ENCODE measurements around the gene SLC38A11. TPM values are rescaled to one million over a fixed set of nuclear protein-coding genes. Genes with fewer than 3 reads are reported as not detected.
"Not testable (repeated sequence)": the region's sequence is repeated elsewhere in the genome, so short reads cannot be mapped to it uniquely, and the experiment has no call there.

SLC38A11 gene
- polyA plus RNA-seq (2013, experiment 1 of 2) = not detected
- not detected for polyA plus RNA-seq (2013, experiment 2 of 2)

- Histone ChIP-seq H3K36me3 (ENCODE audit: insufficient read depth, low read length) (no peaks in the 10 kb centered on the region), H3K4me3 (ENCODE audit: low read length) (no peak within 1 kb of the TSS), H3K9ac (ENCODE audit: low read depth, low read length) (no peak within 1 kb of the TSS), H3K9me3 (ENCODE audit: insufficient read depth, low read depth, low read length) (no peaks in the 10 kb centered on the region), H3K4me1 (ENCODE audit: insufficient read depth, low read length) (no peaks in the 10 kb centered on the region), H3K27ac (ENCODE audit: low read depth, low read length) (no peak within 1 kb of the TSS), H3K27me3 (ENCODE audit: insufficient read depth, low read length) (no peaks in the 10 kb centered on the region)
- WGBS = 75% methylated on average over 33 of the region's 34 CpGs
Measured at GRCh38 chr2:164954954-164955701, at the start of gene SLC38A11. Gene SLC38A11, minus strand, starts transcription at chr2:164955525. Its CDS starts 278 bp downstream, at chr2:164955247.

DNA sequence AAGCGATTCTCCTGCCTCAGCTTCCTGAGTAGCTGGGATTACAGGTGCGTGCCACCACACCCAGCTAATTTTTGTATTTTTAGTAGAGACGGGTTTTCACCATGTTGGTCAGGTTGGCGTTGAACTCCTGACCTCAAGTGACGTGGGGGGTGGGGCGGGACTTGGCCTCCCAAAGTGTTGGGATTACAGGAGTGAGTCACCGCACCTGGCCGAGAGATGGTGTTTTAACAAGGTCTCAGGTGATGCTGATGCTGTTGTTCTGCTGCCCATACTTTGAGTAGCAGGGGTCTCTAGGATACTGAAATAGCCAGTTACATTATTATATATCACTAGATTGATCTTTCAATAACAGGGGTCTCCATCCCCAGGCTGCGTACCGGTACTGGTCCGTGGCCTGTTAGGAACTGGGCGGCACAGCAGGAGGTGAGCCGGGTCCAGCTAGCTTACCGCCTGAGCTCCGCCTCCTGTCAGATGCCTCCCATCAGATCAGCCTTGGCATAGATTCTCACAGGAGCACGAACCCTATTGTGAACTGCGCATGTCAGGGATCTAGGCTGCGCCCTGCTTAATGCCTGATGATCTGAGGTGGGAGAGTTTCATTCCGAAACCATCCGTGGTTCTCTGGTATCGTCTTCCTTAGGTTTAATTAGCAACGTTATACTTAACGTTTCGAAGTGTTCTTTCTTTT, 48.3 kb upstream of the SLC38A11 start:
- no peaks in the 10 kb centered on the region for H3K9me3 ChIP-seq (ENCODE audit: insufficient read depth, low read depth, low read length)
- H3K4me1 ChIP-seq (ENCODE audit: insufficient read depth, low read length) = no peaks in the 10 kb centered on the region
- no peak overlapping the region for H3K4me3 ChIP-seq (ENCODE audit: low read length)
- H3K27ac ChIP-seq (ENCODE audit: low read depth, low read length) = no peak overlapping the region
- H3K9ac ChIP-seq (ENCODE audit: low read depth, low read length) = no peak overlapping the region
- no peaks in the 10 kb centered on the region for H3K36me3 ChIP-seq (ENCODE audit: insufficient read depth, low read length)
- WGBS = 91% methylated on average over 24 of the region's 24 CpGs
- no peaks in the 10 kb centered on the region for H3K27me3 ChIP-seq (ENCODE audit: insufficient read depth, low read length)

DNA sequence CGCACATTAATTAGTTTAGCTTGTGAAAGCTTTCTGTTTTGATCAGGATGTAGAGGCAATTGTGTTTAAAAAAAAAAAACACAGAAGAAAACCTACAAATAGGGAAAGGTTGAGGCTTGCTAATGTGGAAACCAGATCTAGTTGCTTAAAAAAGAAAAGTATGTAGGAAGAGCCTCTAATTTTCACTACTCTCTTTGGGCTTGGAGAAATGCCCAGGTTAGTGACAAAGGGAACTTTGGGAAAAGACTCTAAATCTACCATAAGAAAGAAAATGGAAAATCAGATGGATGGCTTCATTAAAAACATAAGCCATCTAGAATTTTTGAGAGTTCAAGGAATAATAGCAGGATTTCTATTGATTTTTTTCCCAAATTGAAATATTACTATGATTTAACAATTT, 47.3 kb upstream of the SLC38A11 start:
- Histone ChIP-seq H3K4me1 (ENCODE audit: insufficient read depth, low read length) (no peaks in the 10 kb centered on the region), H3K27me3 (ENCODE audit: insufficient read depth, low read length) (no peaks in the 10 kb centered on the region), H3K4me3 (ENCODE audit: low read length) (no peak overlapping the region), H3K9me3 (ENCODE audit: insufficient read depth, low read depth, low read length) (no peaks in the 10 kb centered on the region), H3K36me3 (ENCODE audit: insufficient read depth, low read length) (no peaks in the 10 kb centered on the region), H3K9ac (ENCODE audit: low read depth, low read length) (no peak overlapping the region), H3K27ac (ENCODE audit: low read depth, low read length) (no peak overlapping the region)
- WGBS = no CpG with 5 or more reads among the region's 1 CpG

GRCh38 chr2:164994664-164995299, 39.5 kb upstream of the SLC38A11 start:
- H3K9me3 ChIP-seq (ENCODE audit: insufficient read depth, low read depth, low read length); H3K27me3 ChIP-seq (ENCODE audit: insufficient read depth, low read length); H3K27ac ChIP-seq (ENCODE audit: low read depth, low read length); H3K4me1 ChIP-seq (ENCODE audit: insufficient read depth, low read length); H3K4me3 ChIP-seq (ENCODE audit: low read length); H3K36me3 ChIP-seq (ENCODE audit: insufficient read depth, low read length); H3K9ac ChIP-seq (ENCODE audit: low read depth, low read length): not testable (repeated sequence)
- 96% methylated on average over 43 of the region's 43 CpGs for WGBS

- Histone ChIP-seq H3K27ac (ENCODE audit: low read depth, low read length) (no peak overlapping the region), H3K4me3 (ENCODE audit: low read length) (no peak overlapping the region)
- WGBS = 94% methylated on average over 19 of the region's 19 CpGs
Measured at GRCh38 chr2:164993287-164994016, 38.1 kb upstream of the SLC38A11 start.

DNA sequence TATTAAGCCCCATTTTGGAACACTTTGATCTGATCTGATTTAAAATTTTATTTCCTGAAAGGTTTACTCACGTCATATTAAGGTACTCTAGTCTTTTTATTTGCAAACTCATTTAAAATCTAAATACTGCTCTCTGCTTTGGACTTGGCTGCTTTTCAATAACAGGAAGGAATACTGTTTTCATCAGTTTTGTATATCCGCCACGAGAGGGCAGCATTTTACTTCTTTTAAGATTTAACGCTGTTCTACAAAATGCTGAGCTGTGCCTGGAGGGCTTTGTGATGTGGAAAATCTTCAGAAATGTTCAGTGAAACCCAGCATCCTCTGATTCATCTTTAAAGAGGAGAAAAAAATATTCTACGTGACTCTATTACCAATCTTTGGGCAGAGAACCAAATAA, 37.5 kb upstream of the SLC38A11 start:
- Histone ChIP-seq H3K9ac (ENCODE audit: low read depth, low read length) (no peak overlapping the region), H3K36me3 (ENCODE audit: insufficient read depth, low read length) (no peaks in the 10 kb centered on the region), H3K4me3 (ENCODE audit: low read length) (no peak overlapping the region), H3K9me3 (ENCODE audit: insufficient read depth, low read depth, low read length) (no peaks in the 10 kb centered on the region), H3K27me3 (ENCODE audit: insufficient read depth, low read length) (no peaks in the 10 kb centered on the region), H3K4me1 (ENCODE audit: insufficient read depth, low read length) (no peaks in the 10 kb centered on the region), H3K27ac (ENCODE audit: low read depth, low read length) (no peak overlapping the region)
- WGBS = 12% methylated on average over 5 of the region's 5 CpGs

More at GRCh38 chr2:164993287-164994016, 38.1 kb upstream of the SLC38A11 start:
- Histone ChIP-seq H3K9me3 (ENCODE audit: insufficient read depth, low read depth, low read length) (no peaks in the 10 kb centered on the region), H3K4me1 (ENCODE audit: insufficient read depth, low read length) (no peaks in the 10 kb centered on the region), H3K9ac (ENCODE audit: low read depth, low read length) (no peak overlapping the region), H3K36me3 (ENCODE audit: insufficient read depth, low read length) (no peaks in the 10 kb centered on the region), H3K27me3 (ENCODE audit: insufficient read depth, low read length) (no peaks in the 10 kb centered on the region)

DNA sequence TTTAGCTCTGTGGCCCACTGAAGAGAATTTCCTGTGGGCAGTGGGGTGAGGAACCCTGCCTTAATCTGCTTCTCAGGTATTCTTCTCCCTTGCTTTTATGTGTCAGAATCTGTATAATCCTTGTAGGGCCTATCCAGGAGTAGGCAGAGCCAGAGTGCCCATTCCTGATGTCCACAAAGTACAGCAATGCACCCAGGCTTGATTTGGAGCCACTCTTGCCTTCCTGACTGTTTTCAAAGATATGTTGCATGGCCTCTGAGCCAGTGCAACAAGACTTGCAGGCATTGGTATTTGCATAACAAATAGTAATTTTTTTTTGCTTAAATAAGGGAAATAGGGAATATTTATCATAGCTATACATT, 36.7 kb upstream of the SLC38A11 start:
- not testable (repeated sequence) for H3K9ac ChIP-seq (ENCODE audit: low read depth, low read length); H3K27ac ChIP-seq (ENCODE audit: low read depth, low read length); H3K9me3 ChIP-seq (ENCODE audit: insufficient read depth, low read depth, low read length); H3K27me3 ChIP-seq (ENCODE audit: insufficient read depth, low read length); H3K36me3 ChIP-seq (ENCODE audit: insufficient read depth, low read length); H3K4me3 ChIP-seq (ENCODE audit: low read length); H3K4me1 ChIP-seq (ENCODE audit: insufficient read depth, low read length)

DNA sequence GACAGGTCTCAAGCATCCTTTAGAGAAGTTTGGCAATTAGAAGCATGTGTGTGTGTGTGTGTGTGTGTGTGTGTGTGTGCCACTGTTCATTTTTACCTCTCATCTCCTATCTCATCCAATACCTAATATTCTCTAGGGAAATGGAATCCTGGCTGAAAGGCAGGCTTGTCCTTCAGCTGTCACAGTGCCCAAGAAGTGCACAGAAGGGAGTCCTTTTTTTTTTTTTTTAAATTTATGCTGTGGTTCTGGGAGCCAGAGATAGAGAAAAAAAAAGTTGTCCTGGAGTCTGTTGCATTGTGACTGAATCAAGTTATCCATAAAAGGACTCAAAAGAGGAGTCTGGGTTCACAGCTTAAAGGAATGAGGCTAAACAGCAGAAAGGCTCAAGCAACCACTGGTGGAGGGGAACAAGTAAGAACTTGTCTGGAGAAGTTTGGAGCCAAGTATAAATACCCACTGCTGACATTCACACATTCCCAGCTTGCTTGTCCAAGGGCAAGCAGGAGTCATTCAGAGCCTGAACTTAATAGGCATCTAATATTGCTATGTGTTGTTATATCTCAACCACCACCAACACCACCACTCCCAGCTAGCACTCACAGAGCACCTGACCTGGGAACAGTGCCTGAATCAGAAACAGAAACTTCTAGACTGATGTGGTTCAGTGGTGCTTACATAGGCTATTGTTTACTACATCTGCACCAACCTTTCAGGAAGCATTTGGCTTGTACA, 36.2 kb upstream of the SLC38A11 start:
- not testable (repeated sequence) for H3K27me3 ChIP-seq (ENCODE audit: insufficient read depth, low read length); H3K36me3 ChIP-seq (ENCODE audit: insufficient read depth, low read length); H3K9me3 ChIP-seq (ENCODE audit: insufficient read depth, low read depth, low read length); H3K4me1 ChIP-seq (ENCODE audit: insufficient read depth, low read length); H3K27ac ChIP-seq (ENCODE audit: low read depth, low read length); H3K4me3 ChIP-seq (ENCODE audit: low read length); H3K9ac ChIP-seq (ENCODE audit: low read depth, low read length)

- H3K27me3 ChIP-seq (ENCODE audit: insufficient read depth, low read length); H3K4me1 ChIP-seq (ENCODE audit: insufficient read depth, low read length); H3K4me3 ChIP-seq (ENCODE audit: low read length); H3K27ac ChIP-seq (ENCODE audit: low read depth, low read length); H3K9ac ChIP-seq (ENCODE audit: low read depth, low read length); H3K36me3 ChIP-seq (ENCODE audit: insufficient read depth, low read length); H3K9me3 ChIP-seq (ENCODE audit: insufficient read depth, low read depth, low read length): not testable (repeated sequence)
Measured at GRCh38 chr2:164990953-164991352, 35.6 kb upstream of the SLC38A11 start.

DNA sequence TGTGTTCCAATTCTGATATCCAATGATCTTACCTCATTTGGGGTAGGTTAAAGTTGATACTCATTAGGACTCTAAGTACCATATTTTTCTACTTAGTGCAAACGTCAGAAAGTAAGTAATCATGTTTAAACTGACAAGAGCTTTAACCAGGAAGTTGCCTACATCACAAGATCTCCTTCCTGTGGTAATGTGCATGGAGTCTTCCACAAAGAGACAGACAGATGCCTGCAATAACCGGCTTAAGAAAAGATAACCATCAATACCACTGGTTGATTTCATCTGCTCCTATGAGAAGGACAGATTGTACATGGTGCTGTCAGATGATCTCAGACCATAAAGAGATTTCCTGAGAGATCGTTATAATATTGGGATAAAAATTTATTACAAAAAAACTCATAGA, 33.5 kb upstream of the SLC38A11 start:
- H3K27ac ChIP-seq (ENCODE audit: low read depth, low read length); H3K9me3 ChIP-seq (ENCODE audit: insufficient read depth, low read depth, low read length): not testable (repeated sequence)
- 83% methylated on average over 1 of the region's 3 CpGs for WGBS

GRCh38 chr2:164986027-164986426, 30.7 kb upstream of the SLC38A11 start:
- not testable (repeated sequence) for H3K27ac ChIP-seq (ENCODE audit: low read depth, low read length); H3K36me3 ChIP-seq (ENCODE audit: insufficient read depth, low read length); H3K9me3 ChIP-seq (ENCODE audit: insufficient read depth, low read depth, low read length); H3K4me3 ChIP-seq (ENCODE audit: low read length); H3K27me3 ChIP-seq (ENCODE audit: insufficient read depth, low read length); H3K9ac ChIP-seq (ENCODE audit: low read depth, low read length); H3K4me1 ChIP-seq (ENCODE audit: insufficient read depth, low read length)
- WGBS = 100% methylated on average over 1 of the region's 3 CpGs

More for the DNA sequence above, 33.5 kb upstream of the SLC38A11 start:
- H3K4me1 ChIP-seq (ENCODE audit: insufficient read depth, low read length); H3K36me3 ChIP-seq (ENCODE audit: insufficient read depth, low read length); H3K9ac ChIP-seq (ENCODE audit: low read depth, low read length); H3K4me3 ChIP-seq (ENCODE audit: low read length); H3K27me3 ChIP-seq (ENCODE audit: insufficient read depth, low read length): not testable (repeated sequence)

All from HUES64 (cell line).